Common myeloid progenitor, CD34-positive (primary cell): ENCODE measurements around the gene TYRP1.

Experiments
- CTCF ChIA-PET: fragments of 350-600 bp; sonication (Branson Sonifier 250); formaldehyde crosslinking; loops from one replicate; lab custom pipeline; 2021; ENCODE audit warnings: antibody characterized with exemption; lab: Charles Lee
- POLR2A ChIA-PET: fragments of 350-600 bp; sonication (Branson Sonifier 250); formaldehyde crosslinking; loops from one replicate; lab custom pipeline; 2021; ENCODE audit warnings: antibody characterized with exemption; lab: Charles Lee
- DNase-seq, 3 donors: peaks; one replicate each; pipeline versions ENCODE4 v3.0.0 to v3.0.0-alpha.2; 2013
- H3K27ac ChIP-seq, 2 experiments: 1 replicate in 1 of 2; 2 replicates in 1 of 2; pipeline ENCODE4 v1.7.0; 2013; ENCODE audit warnings: inconsistent platforms in 2 of 2, low read length in 2 of 2, mild to moderate bottlenecking in 2 of 2, low read depth in 1 of 2, moderate library complexity in 1 of 2; ENCODE audit not compliant: severe bottlenecking in 2 of 2, insufficient read depth in 1 of 2, poor library complexity in 1 of 2
- H3K27me3 ChIP-seq, 5 experiments: replicated peaks in 2 of 5; 1 replicate in 3 of 5; 2 replicates in 2 of 5; pipeline versions ENCODE4 v1.6.1 to v1.7.0; 2013; ENCODE audit warnings: low read length in 4 of 5, mild to moderate bottlenecking in 2 of 5, moderate library complexity in 2 of 5, inconsistent platforms in 1 of 5; ENCODE audit not compliant: insufficient read depth in 5 of 5, control insufficient read depth in 4 of 5
- H3K36me3 ChIP-seq, 4 experiments: 1 replicate in 2 of 4; 2 replicates in 2 of 4; pipeline versions ENCODE4 v1.6.1 to v1.7.0; 2013; ENCODE audit warnings: low read length in 3 of 4, control low read depth in 1 of 4, mild to moderate bottlenecking in 1 of 4; ENCODE audit not compliant: control insufficient read depth in 4 of 4, insufficient read depth in 4 of 4
- H3K4me1 ChIP-seq, 4 experiments: 1 replicate in 3 of 4; 2 replicates in 1 of 4; pipeline versions ENCODE4 v1.6.1 to v1.7.1; 2013; ENCODE audit warnings: low read length in 3 of 4, mild to moderate bottlenecking in 3 of 4, control low read depth in 1 of 4, inconsistent platforms in 1 of 4, moderate library complexity in 1 of 4; ENCODE audit not compliant: control insufficient read depth in 4 of 4, insufficient read depth in 4 of 4; ENCODE audit errors: control extremely low read depth in 1 of 4
- H3K4me3 ChIP-seq, 7 experiments: 1 replicate in 4 of 7; 2 replicates in 3 of 7; pipeline versions ENCODE4 v1.5.1 to v1.7.0; 2013; ENCODE audit warnings: mild to moderate bottlenecking in 7 of 7, low read length in 6 of 7, moderate library complexity in 6 of 7, inconsistent platforms in 2 of 7, low read depth in 2 of 7, control low read depth in 1 of 7; ENCODE audit not compliant: insufficient read depth in 4 of 7, control insufficient read depth in 1 of 7; ENCODE audit errors: extremely low read depth in 1 of 7
- H3K9me3 ChIP-seq, 5 experiments: 1 replicate in 4 of 5; 2 replicates in 1 of 5; pipeline versions ENCODE4 v1.6.1 to v1.7.1; 2013; ENCODE audit warnings: low read length in 4 of 5, mild to moderate bottlenecking in 2 of 5, inconsistent platforms in 1 of 5, low read depth in 1 of 5, moderate library complexity in 1 of 5; ENCODE audit not compliant: control insufficient read depth in 4 of 5, insufficient read depth in 2 of 5; ENCODE audit errors: control extremely low read depth in 1 of 5
- WGBS: methylation state at CpG from one replicate; pipeline ENCODE4 v1.1.5; 2013; ENCODE audit not compliant: insufficient coverage; 5-methylcytosine and 5-hydroxymethylcytosine counted together

Gene TYRP1

GRCh38 chr9:12739014-12739652 is 45.9 kb downstream of the TYRP1 start:
- ChIA-PET CTCF (no interaction called here), POLR2A (no interaction called here)
- Histone ChIP-seq H3K4me3 (no peak overlapping the region), H3K4me1 (no peaks in the 10 kb centered on the region), H3K27me3 (peaks cover 0 to 6% (median 3%) of the 10 kb centered on the region in 5 experiments), H3K36me3 (no peaks in the 10 kb centered on the region), H3K27ac (no peak overlapping the region), H3K9me3 (peaks cover 0 to under 1% (median 0%) of the 10 kb centered on the region in 5 experiments)
- no peak for DNase-seq

GRCh38 chr9:12740845-12741244 is 47.7 kb downstream of the TYRP1 start:
- no CpG with 5 or more reads among the region's 2 CpGs for WGBS
- H3K9me3 ChIP-seq = no peaks in the 10 kb centered on the region
- peaks cover 0 to 6% (median 2%) of the 10 kb centered on the region in 5 experiments for H3K27me3 ChIP-seq
- no peak overlapping the region for H3K27ac ChIP-seq
- CTCF ChIA-PET = no interaction called here
- no peak overlapping the region for H3K4me3 ChIP-seq
- no peak for DNase-seq
- POLR2A ChIA-PET = no interaction called here
- no peaks in the 10 kb centered on the region for H3K4me1 ChIP-seq
- H3K36me3 ChIP-seq = no peaks in the 10 kb centered on the region

GRCh38 chr9:12748016-12748415 is 54.8 kb downstream of the TYRP1 start:
- POLR2A ChIA-PET = no interaction called here
- CTCF ChIA-PET = no interaction called here
- Histone ChIP-seq H3K9me3 (no peaks in the 10 kb centered on the region), H3K4me1 (no peaks in the 10 kb centered on the region), H3K36me3 (no peaks in the 10 kb centered on the region), H3K27me3 (peaks cover 0 to 2% (median 0%) of the 10 kb centered on the region in 5 experiments), H3K27ac (no peak overlapping the region), H3K4me3 (no peak overlapping the region)
- no peak for DNase-seq
- WGBS = no CpG with 5 or more reads among the region's 1 CpG

- Histone ChIP-seq H3K36me3 (no peaks in the 10 kb centered on the region), H3K9me3 (peaks cover 0 to 3% (median 0%) of the 10 kb centered on the region in 5 experiments), H3K4me3 (no peak overlapping the region), H3K27ac (no peak overlapping the region), H3K4me1 (no peaks in the 10 kb centered on the region), H3K27me3 (peaks cover 0 to 2% (median 0%) of the 10 kb centered on the region in 5 experiments)
- DNase-seq = no peak
- POLR2A ChIA-PET = no interaction called here
- CTCF ChIA-PET = no interaction called here
These were observed 55.8 kb downstream of the TYRP1 start for GRCh38 chr9:12748954-12749353.

- Histone ChIP-seq H3K4me3 (no peak overlapping the region), H3K27me3 (peaks cover 0 to 2% (median 0%) of the 10 kb centered on the region in 5 experiments), H3K9me3 (peaks cover 0 to 3% (median 0%) of the 10 kb centered on the region in 5 experiments), H3K27ac (no peak overlapping the region), H3K36me3 (no peaks in the 10 kb centered on the region), H3K4me1 (no peaks in the 10 kb centered on the region)
- WGBS = no CpG with 5 or more reads among the region's 3 CpGs
- ChIA-PET POLR2A (no interaction called here), CTCF (no interaction called here)
- DNase-seq = no peak
These were observed 60.7 kb downstream of the TYRP1 start for GRCh38 chr9:12753931-12754330.

GRCh38 chr9:12759761-12760160 is 66.6 kb downstream of the TYRP1 start:
- Histone ChIP-seq H3K4me1 (no peaks in the 10 kb centered on the region), H3K4me3 (no peak overlapping the region), H3K27me3 (peaks cover 0 to 4% (median 0%) of the 10 kb centered on the region in 5 experiments), H3K9me3 (no peaks in the 10 kb centered on the region), H3K27ac (no peak overlapping the region), H3K36me3 (no peaks in the 10 kb centered on the region)
- POLR2A ChIA-PET = no interaction called here
- CTCF ChIA-PET = no interaction called here
- WGBS = no CpG with 5 or more reads among the region's 1 CpG
- no peak for DNase-seq
